GM21423 (cell line): ENCODE results near the gene IL2RA.
"Not testable (repeated sequence)": the region's sequence is repeated elsewhere in the genome, so short reads cannot be mapped to it uniquely, and the experiment has no call there.

Experiments
- ATAC-seq: cut with Tn5 transposase; IDR thresholded peaks from one replicate; pipeline ENCODE4 v1.9.1; 2021; ENCODE audit warnings: mild to moderate bottlenecking, moderate library complexity; ENCODE audit not compliant: unreplicated experiment

The IL2RA gene

DNA sequence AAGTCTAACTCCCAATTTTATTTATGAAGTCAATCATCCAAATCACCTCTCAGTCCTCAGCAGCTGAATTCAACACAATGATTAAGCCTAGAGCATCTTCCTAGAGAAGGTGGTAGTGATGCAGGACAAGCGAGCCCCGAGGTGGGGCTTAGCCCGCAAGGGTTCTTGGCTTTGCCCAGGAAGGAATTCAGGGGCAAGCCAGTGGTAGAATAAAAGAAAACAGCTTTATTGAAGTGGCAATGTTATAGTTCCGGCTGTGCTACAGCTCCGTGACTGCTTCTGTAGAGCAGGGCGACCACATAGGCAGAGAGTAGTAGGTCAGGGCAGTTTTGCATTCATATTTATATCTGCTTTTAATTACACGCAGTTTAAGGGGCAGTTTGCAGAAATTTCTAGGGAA is 18.1 kb downstream of the IL2RA start:
- ATAC-seq = no peak

GRCh38 chr10:6043377-6043776 is 18.8 kb downstream of the IL2RA start:
- not testable (repeated sequence) for ATAC-seq

- ATAC-seq = no peak
These were observed 22.0 kb downstream of the IL2RA start for GRCh38 chr10:6040205-6040604.

- no peak for ATAC-seq
These were observed 22.5 kb downstream of the IL2RA start for GRCh38 chr10:6039711-6040110.

DNA sequence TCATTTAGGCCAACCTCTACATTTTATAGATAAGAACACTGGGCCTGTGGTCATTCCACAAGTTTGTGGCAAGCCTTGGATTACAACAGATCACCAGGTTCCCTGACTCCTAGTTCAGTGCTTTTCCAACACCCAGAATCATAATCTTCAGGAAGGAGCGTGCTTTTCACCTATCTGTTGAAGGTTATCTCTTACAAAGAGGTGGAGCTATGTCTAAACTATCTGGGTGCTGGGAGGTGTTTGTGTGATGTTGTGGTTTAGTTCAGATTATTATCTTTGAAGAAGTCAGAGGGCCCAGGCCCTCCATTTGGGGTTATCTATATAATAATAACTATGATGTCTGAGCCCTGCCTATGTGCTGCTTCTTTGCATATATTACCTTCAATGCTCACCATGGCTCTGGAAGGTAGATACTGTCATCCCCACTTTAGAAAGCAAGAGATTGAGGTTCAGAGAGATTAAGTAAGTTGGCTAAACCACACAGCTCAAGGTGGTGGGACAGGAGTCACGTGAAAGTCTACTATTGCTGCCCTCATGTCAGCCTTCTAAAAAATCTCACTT is 24.0 kb downstream of the IL2RA start:
- no peak for ATAC-seq

DNA sequence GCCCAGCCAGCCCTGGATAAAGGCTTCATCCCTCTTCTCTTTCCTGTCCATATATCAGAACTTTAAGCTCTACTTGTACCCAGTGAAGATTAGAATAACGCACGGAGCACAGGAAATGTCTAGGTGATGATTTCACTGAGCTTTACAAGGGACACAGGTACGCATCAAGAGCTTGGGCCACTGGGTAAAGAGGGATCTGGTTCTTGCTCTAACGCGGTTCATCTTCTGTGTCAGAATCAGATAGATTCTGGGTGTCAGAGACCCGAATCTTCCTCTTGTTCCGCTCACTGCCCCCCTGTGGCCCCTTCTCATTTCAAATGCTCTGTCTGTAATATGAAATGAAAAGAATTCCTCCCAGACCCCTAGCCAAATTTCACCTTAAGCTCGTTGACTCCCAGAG is 24.7 kb downstream of the IL2RA start:
- ATAC-seq = no peak

- no peak for ATAC-seq
These were observed 25.3 kb downstream of the IL2RA start for GRCh38 chr10:6036861-6037321.

DNA sequence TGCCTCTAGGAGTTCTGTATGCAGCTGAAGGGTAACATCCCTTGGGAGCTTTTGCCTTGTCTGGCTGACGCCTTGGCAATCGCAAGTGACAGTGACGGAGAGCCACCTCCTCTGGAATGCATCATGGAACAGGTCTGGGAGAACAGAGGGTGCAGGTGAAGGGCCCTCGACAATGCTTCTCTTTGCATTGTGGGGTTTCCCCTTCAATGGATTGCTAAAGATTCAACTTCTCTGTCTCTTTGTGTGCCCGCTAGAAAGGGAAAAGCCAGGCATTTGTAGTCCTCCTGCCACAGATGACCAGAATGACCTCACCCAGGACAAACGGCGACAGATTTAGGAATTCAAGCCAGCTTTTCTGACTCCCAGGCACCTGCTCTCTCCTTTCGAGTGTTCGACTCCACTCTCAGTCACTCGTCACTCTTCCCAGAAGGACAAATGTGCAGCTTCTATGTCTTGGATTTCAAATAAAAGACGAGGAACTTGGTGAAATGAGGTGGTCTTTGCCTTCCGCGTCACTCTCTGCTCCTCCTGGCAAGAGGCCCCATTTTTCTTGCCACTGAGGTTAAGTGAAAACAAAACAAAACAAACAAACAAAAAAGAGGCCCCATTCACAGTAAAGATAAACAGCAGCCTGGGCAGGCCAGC is 26.1 kb downstream of the IL2RA start:
- ATAC-seq = no peak

DNA sequence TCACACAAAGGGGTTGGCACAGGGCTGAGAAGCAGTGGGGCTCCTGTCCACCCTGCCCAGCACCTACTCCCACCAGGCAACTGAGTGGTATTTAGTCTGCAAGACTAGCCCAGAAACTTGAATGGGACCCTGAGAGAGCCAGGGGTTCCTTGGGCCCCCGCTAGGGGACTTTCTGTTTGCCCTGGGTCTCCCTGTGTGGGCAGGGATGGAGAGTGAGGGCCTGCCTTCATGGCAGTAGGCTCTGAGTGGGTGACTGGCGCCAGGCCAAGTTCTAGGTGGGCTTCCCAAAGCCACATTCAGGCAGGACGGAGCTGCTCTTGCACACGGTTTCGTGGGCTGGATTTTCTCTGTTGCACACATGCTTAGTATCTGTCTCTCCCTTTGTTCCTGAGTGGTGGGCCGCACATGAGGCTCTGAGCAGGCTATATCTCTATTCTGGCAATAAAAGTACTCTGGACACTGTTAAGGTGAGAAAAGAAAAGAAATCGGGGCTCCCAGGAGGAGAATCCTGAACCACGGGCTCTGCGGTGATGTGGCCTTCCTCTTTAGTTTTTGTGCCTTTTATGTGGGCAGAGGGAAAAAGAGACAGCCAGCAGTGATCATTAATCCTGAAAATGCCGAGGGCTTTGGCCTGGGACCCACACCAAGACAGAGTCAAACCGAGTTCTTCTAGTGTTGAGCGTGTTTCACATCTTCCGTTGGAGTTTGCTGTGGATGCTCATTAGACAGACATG is 26.9 kb downstream of the IL2RA start:
- no peak for ATAC-seq

GRCh38 chr10:6034371-6034770 is 27.8 kb downstream of the IL2RA start:
- ATAC-seq = no peak

DNA sequence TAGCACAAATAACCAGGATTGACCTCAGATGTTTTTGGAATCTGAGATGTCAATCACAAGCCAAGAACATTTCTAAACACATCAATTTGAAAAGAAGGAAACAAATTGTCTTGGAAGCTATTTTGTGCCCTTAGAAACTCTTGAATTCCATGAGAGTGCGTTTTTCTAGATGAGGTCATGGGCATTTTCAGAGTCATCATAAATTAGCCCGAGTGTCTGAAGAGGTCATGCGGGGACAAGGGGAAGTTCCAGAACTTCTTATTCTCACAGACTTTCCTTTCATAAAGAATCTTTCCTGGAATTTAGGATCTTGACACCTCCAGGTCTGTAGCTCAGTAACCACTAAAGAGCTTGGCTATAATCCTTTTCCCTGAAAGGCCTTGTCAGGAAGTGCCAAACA is 28.2 kb downstream of the IL2RA start:
- no peak for ATAC-seq

GRCh38 chr10:6030940-6031339 is 31.2 kb downstream of the IL2RA start:
- ATAC-seq = no peak

- ATAC-seq = no peak
These were observed 31.9 kb downstream of the IL2RA start for GRCh38 chr10:6030217-6030616.

- no peak for ATAC-seq
These were observed 34.2 kb downstream of the IL2RA start for GRCh38 chr10:6027929-6028328.

- ATAC-seq = no peak
These were observed 36.4 kb downstream of the IL2RA start for GRCh38 chr10:6025683-6026255.

DNA sequence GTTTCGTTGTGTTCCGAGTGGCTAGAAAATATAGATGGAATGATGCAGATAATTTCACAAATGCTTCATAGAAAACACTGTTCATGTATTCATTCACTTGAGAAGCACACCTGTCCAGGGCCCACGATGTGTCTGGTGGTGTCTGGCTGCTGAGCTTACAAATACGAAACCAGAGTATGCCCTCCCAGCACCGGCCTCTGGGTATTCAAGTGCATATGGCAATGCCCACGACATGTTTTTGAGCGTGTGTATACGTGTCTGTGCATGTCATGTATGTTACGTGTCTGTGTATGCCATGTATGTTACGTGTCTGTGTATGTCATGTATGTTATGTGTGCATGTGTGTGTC is 37.9 kb downstream of the IL2RA start:
- no peak for ATAC-seq

GRCh38 chr10:6023661-6024333 is 38.4 kb downstream of the IL2RA start:
- ATAC-seq = no peak

DNA sequence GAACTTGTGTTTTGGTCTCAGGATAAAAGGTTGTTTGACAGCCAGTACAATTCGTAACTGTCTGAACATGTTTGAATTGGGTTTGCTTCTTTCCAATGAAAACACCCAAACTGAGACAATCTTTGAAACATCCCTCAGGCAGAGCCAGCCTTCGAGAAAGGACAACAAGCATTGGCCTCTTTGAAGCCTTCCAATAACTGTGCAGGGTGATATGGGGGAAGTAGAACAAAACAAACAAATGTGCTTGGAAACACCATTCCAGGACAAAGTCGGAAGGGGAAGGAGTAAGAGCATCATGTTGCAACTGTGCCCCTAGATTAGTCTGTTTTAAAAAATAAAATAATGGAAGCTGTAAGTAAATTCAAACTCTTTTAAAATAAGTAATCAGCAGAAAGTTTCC is 39.5 kb downstream of the IL2RA start:
- no peak for ATAC-seq

DNA sequence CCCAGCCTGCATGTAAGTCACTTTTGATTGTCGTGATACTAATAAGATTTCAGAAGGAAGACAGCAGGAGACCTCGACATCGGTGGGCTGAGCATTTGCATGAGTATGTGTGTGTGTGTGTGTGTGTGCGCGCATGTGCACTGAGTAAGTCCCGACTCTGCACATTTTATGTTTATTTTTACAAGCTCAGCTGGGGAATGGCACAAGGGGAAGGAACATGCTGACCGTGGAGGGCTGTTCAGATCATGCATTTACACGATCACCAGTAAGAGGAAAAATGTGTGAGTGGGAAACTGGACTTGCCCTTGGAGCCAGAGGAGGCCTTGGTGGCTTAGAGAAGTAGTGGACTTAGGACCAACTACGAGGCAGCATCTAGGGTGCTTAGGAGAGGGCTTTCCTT is 41.3 kb downstream of the IL2RA start:
- ATAC-seq = no peak

GRCh38 chr10:6019796-6020195 is 42.4 kb downstream of the IL2RA start:
- no peak for ATAC-seq

GRCh38 chr10:6019010-6019782 is 43.0 kb downstream of the IL2RA start:
- no peak for ATAC-seq
